H1 (cell line): ENCODE measurements around the gene PDK2.

Source experiments
- CBX8 ChIP-seq: fragments of 300-800, 300-1000 bp; sonication (generic); IDR thresholded peaks from 2 replicates; pipeline ENCODE4 v1.7.1; 2016; ENCODE audit warnings: low read depth, low read length, borderline replicate concordance
- EGR1 ChIP-seq: IDR thresholded peaks from 2 replicates; pipeline ENCODE4 v1.6.1; 2011; ENCODE audit warnings: low read depth, low read length, borderline replicate concordance
- EZH2 ChIP-seq: fragments of 200-600 bp; sonication (generic); IDR thresholded peaks from 2 replicates; pipeline ENCODE4 v1.7.1; 2012; ENCODE audit warnings: low read depth, mild to moderate bottlenecking, moderate library complexity, low read length, inconsistent platforms; ENCODE audit not compliant: severe bottlenecking
- JUND ChIP-seq: IDR thresholded peaks from 2 replicates; pipeline ENCODE4 v1.6.1; 2011; ENCODE audit warnings: mild to moderate bottlenecking, improper control_type of control experiment, low read length
- RFX5 ChIP-seq: IDR thresholded peaks from 2 replicates; pipeline ENCODE4 v1.6.1; 2011; ENCODE audit warnings: low read depth, low read length, improper control_type of control experiment, borderline replicate concordance
- TAF7 ChIP-seq: optimal IDR thresholded peaks from 2 replicates; pipeline ENCODE3; 2011; ENCODE audit warnings: low read depth, mild to moderate bottlenecking, inconsistent platforms, low read length, moderate library complexity, borderline replicate concordance

DNA sequence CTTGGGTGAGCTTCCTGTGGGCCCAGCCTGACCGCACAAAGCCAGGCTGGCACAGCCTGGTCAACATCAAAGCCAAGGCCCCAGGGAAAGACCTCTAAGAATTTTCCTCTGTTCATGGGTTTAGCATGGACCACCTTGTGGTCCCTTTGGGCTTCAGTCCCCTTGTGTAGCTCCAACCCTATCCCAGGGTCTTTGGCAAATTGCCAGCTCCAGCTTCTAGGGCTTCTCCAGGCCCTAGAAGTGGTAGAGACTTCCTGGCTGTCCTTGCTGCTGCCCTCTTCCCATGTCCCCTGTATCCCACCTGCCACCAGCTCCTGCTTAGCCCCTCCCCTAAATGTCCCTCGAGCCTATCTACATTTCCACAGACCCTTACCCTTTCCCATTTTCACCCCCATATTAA, 49.0 kb upstream of the PDK2 start:
- no peak for TF ChIP-seq EGR1
- TF ChIP-seq JUND = no peak
- no peak for TF ChIP-seq EZH2
- no peak for TF ChIP-seq TAF7
- TF ChIP-seq RFX5 = no peak
- TF ChIP-seq CBX8 = no peak
